Hippocampal formation (tissue), 2 donors: ENCODE measurements around the gene RING1.

Experiments used
- DNase-seq, 2 donors: peaks; one replicate each; lab custom pipeline; 2025; lab: John Stamatoyannopoulos, UW

The RING1 gene

GRCh38 chr6:33247977-33248642, 39.8 kb downstream of the RING1 start:
- peak; percentile 70 to 71 for DNase-seq

DNA sequence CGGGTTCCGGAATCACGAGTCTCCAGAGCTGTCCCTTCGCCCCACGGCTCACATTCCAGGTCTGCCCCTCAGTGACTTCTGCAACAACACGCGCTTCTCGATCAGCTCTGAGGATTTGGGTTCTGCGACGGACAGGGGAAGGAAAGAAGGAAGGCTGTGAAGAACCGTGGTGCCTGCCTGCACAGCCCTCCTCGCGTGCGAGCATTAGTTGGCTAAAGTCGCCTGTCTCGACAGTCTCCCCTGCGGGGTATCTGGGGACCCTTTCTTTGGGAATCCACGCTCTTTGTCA, 40.3 kb downstream of the RING1 start:
- DNase-seq = no peak

DNA sequence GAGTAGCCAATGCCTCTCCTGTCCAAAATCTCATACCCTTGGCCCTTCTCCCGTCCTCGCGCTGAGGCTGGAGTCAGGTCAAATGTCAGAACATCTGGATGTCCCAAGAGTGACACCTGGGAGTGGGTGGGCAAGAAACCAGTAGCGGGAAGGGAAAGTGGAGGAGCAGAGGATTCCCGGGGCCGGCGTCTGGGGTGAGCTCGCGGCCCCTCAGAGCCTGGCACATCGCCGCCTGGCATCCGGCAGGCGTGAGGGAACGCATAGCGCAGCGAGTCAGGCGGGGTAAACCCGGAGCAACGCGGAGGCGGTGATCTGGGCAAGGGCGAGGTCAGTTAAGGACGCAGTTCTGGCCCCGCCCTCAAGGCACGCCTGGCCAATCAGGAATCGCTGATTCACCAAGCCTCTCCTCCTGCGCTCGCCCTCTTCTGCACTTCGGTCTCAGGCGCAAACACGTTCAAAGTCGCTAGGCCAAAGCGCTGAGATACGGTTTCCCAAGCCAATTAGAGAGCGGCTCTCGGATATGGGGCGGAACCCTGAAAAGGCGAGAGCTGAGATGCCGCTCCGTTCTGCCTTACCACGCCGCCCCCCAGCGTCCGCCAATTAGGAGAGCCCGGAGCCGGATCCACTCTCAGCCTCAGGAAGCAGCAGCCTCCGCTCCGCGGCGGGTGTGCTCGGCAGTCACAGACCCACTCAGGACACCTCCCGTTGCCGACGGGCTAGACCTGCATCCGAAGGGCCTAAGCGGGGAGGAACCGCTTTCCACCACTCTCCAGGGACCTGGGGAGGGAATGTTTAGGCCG, 40.8 kb downstream of the RING1 start:
- DNase-seq = peak; percentile 96 to 99

GRCh38 chr6:33249732-33250630, 41.7 kb downstream of the RING1 start:
- DNase-seq = no peak

DNA sequence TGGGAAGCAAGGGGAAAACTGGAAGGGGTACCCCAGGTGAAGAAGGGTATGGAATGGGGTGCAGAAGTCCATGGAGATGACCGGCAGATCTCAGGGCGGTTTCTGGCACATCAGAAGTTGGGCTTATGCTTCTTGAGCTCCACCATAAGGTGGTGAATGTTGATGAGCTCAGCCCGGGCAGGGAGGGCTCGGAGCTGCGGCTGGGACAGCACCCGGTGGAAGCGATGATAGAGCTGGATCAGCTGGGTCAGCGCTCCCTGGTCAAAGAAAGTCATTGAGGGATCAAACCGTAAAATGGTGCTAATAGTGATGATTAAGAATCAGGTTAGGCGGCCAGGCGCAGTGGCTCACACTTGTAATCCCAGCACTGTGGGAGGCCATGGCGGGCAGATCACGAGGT, 42.4 kb downstream of the RING1 start:
- no peak for DNase-seq

GRCh38 chr6:33251395-33252012, 43.2 kb downstream of the RING1 start:
- DNase-seq = no peak

DNA sequence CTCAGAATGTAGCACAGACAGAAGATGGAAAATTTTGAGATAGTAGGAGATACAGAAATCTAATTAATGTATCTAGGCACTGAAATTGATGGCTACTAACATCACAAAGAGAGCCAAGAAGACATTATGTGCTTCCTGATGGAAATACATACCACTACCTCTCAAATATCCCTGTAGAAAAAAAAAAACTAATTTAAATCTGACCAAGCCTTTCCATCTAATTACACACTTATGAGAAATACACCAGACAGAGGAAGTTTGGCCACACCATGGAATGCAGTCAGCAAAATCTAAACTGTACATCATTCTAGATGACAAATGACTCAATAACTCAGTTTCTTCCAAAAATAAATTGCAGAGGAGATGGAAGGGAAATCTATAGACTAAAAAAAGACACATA, 44.5 kb downstream of the RING1 start:
- DNase-seq = no peak

DNA sequence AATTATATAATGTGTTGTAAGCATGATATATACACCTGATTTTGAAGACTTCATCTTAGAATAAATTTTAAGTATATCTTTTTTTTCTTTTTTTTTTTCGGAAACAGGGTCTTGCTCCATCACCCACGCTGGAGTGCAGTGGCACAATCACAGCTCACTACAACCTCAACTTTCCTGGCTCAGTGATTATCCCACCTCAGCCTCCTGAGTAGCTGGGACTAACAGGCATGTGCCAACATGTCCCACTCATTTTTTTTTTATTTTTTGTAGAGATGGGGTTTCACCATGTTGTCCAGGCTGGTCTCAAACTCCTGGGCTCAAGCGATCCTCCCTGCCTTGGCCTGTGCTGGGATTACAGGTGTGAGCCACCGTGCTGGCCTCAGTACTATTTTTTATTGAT, 46.3 kb downstream of the RING1 start:
- DNase-seq = no peak

- no peak for DNase-seq
Observed at GRCh38 chr6:33259032-33259431, 50.7 kb downstream of the RING1 start.
